Measurements from ENCODE around the gene KANK3. TPM values are rescaled to one million over a fixed set of nuclear protein-coding genes. Genes with fewer than 3 reads are reported as not detected.

KANK3 gene
- total and polyA plus RNA-seq, 10 of the 15 experiments (the other 5 are each of a cell fraction or from before 2014, with no cell fraction given): 0.03 to 0.93 (median 0.22) TPM; not detected in 1

DNA sequence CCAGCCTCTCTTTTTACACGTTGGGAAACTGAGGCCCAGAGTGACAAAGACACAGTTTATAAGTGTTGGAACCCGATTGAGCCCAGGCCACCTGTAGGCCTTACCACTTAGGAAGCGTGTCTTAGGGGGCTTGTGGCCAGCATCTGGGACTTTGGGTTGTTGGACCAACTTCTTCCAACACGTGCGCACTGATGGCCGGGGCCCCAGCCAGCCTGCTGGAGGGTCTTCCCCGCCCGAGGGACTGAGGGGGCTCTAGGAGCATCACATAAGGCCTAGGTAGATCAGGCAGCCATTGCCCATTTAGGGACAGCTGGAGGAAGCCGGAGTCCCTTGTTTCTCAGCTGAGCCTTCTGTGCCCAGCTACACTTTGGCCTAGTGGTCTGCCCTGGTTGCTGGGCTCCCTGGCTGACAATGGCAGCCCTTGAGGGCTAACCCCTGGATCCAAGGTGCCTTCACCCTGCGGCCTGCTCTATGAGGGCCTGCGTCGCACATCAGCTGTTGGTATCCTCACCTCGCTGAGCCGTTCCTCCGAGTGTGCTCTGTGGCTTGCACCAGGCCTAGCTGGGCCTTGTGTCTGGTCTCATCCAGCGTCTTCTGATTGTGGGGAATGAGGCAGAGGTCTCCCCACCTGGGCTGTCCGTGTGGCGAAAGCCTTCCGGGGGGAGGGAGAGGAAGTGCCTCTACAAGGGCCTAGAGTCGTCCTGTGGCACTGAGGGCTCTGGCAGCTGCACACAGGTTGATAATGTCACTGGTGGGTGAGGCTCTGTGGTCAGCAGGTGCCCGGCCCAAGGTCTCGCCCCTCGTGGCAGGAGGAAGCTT, 48.3 kb upstream of the KANK3 start (continued):
- no peak for TF ChIP-seq ASH2L (IDR thresholded peaks at IDR 0.05; ENCODE audit: borderline replicate concordance, low read depth)
- no peak for TF ChIP-seq MXI1 (IDR thresholded peaks at IDR 0.05; ENCODE audit: low read depth, low read length)
- TF ChIP-seq, protein P1, sequence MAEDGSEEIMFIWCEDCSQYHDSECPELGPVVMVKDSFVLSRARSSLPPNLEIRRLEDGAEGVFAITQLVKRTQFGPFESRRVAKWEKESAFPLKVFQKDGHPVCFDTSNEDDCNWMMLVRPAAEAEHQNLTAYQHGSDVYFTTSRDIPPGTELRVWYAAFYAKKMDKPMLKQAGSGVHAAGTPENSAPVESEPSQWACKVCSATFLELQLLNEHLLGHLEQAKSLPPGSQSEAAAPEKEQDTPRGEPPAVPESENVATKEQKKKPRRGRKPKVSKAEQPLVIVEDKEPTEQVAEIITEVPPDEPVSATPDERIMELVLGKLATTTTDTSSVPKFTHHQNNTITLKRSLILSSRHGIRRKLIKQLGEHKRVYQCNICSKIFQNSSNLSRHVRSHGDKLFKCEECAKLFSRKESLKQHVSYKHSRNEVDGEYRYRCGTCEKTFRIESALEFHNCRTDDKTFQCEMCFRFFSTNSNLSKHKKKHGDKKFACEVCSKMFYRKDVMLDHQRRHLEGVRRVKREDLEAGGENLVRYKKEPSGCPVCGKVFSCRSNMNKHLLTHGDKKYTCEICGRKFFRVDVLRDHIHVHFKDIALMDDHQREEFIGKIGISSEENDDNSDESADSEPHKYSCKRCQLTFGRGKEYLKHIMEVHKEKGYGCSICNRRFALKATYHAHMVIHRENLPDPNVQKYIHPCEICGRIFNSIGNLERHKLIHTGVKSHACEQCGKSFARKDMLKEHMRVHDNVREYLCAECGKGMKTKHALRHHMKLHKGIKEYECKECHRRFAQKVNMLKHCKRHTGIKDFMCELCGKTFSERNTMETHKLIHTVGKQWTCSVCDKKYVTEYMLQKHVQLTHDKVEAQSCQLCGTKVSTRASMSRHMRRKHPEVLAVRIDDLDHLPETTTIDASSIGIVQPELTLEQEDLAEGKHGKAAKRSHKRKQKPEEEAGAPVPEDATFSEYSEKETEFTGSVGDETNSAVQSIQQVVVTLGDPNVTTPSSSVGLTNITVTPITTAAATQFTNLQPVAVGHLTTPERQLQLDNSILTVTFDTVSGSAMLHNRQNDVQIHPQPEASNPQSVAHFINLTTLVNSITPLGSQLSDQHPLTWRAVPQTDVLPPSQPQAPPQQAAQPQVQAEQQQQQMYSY (CRISPR knock-in tag; IDR thresholded peaks at IDR 0.05): no peak
- no peak for TF ChIP-seq PAX5 (IDR thresholded peaks at IDR 0.05; ENCODE audit: borderline replicate concordance, low read depth, low read length)
- TF ChIP-seq RFX5 (IDR thresholded peaks at IDR 0.05; ENCODE audit: low read depth, low read length): no peak
- TF ChIP-seq CBX5 (IDR thresholded peaks at IDR 0.05; ENCODE audit: low read depth): no peak
- no peak for TF ChIP-seq GATAD2B (conservative IDR thresholded peaks at IDR 0.05; ENCODE audit: low read depth)
- no peak for TF ChIP-seq RAD21 (IDR thresholded peaks at IDR 0.05; ENCODE audit: insufficient read depth, low read depth, low read length)
- TF ChIP-seq SUZ12 (IDR thresholded peaks at IDR 0.05; ENCODE audit: unreplicated experiment): no peak
- TF ChIP-seq HCFC1 (IDR thresholded peaks at IDR 0.05; ENCODE audit: low read length): no peak

Measured in GM12878 (cell line).